HG02763 (cell line): Measurements from ENCODE around the gene RASSF5.
A peak's percentile ranks its signal among the peaks of the same experiment; 100 is the strongest.

Source experiments
- ATAC-seq: cut with Tn5 transposase; IDR thresholded peaks from one replicate; pipeline ENCODE4 v1.9.1; 2021; ENCODE audit warnings: mild to moderate bottlenecking, moderate library complexity; ENCODE audit not compliant: unreplicated experiment

RASSF5 gene

GRCh38 chr1:206496131-206496793, 11.1 kb upstream of the RASSF5 start:
- peak; percentile 46 for ATAC-seq

DNA sequence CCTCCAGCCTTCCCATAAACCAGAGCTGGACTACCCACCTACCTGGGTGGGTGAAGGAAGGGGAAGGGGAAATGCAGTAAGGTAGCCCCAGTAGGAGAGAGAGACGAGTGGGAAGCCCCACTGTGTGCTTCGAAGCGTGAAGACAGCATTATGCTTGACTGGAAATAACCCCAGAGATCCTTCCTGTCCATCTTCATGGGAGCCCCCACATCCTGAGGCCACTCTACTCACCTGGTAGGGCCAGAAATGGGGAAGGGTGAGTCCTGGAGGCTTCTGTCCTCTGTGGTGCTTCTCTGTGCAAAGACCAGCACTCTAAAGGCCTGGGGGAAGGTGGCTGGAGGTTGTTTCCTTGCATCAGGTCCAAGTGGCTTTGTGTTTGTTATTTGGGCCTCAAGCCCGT, 10.0 kb upstream of the RASSF5 start:
- ATAC-seq: no peak

DNA sequence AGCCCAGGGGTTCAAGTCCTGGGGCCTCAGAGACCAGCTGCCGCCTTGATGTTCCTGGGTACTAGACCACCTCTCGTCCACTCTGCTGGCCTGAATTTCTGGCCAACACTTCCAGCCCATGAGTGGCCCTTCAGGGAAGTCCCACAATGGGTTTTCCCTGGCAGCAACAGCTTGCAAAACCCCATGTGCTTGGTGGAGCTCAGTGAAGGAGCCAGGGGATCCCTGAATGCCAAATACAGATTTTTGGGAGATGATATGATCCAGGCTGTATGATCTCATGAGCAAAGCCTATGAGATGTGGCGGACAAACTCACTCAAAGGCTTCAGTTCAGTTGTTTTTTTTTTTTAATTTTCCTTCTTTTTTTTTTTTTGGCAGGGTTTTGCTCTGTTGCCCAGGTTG, 9.6 kb upstream of the RASSF5 start:
- ATAC-seq: no peak

DNA sequence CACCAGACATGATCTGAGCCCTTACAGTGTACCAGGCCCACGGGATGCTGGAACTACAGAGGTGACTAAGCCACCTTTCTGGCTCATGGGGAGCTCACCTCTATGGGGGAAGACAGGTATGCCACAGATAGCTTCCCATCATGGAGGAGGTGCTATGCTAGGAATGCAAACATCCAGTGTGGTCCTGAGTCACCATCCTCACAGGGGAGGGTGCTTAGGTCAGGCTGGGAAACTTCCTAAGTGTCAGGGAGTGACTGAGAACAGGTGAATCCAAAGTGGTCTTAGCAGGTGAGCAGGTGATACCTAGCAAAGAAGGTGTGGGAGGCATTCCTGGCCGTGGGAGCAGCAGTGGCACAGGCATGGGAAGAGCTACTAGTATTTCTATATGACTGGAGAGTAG, 8.6 kb upstream of the RASSF5 start:
- no peak for ATAC-seq

- no peak for ATAC-seq
Measured at GRCh38 chr1:206500046-206500445, 7.3 kb upstream of the RASSF5 start.

- no peak for ATAC-seq
Measured at GRCh38 chr1:206501881-206502280, 5.5 kb upstream of the RASSF5 start.

- no peak for ATAC-seq
Measured at GRCh38 chr1:206502403-206502802, 4.9 kb upstream of the RASSF5 start.

DNA sequence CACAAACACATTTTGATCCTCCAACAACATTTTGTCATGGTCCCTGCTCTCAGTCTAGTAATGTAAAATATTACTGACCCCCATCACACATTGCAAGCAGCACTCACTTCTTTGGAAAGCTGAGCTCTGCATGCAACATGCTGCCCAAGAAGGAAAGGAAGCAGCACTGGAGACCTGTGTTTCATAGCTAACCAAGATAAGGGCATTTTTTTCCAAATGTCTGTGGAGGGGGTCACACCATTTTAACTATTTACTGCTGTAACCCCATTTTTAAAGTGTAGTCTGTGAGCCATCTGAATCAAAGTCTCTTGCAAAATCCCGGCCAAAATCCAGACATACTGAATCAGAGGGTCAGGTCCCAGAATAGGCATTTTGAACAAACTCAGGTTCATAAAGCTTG, 4.5 kb upstream of the RASSF5 start:
- no peak for ATAC-seq

GRCh38 chr1:206503591-206504362, 3.6 kb upstream of the RASSF5 start:
- ATAC-seq: no peak

- ATAC-seq: no peak
Measured at GRCh38 chr1:206504363-206504713, 3.0 kb upstream of the RASSF5 start.

DNA sequence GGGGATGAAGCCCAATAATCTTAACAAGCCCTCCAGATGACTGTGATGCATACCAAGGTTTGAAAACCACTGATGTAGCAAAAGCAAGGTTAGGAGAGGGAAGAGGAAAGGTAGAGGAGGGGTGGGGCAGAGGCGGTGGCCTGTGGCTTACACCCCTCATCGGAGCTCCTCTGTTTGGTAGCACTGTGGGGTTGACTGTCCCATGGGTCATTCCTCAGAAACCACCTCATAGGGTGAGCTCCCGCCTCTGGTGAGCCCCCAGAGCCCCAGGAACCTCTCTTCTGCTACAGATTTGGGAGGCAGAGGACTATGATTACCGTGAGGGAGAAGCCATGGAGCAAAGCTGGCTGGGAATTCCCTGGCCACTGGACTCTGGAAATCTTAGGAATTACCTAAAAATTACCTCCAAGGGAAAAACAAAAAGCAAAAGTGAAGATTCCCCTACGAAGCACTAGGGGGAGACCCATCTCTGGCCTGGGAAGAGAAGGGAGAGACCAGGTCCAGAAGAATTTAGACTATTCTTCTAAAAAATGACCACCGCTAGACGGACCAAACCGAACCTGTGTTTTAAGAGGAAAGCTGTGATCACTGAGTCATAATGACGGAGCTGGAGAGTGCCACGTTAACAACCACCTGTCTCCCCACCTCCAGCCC, 1.5 kb upstream of the RASSF5 start:
- ATAC-seq: no peak

GRCh38 chr1:206506405-206507283, 687 bp upstream of the RASSF5 start:
- ATAC-seq: peak; percentile 10

GRCh38 chr1:206508130-206508889, 979 bp downstream of the RASSF5 start:
- no peak for ATAC-seq

GRCh38 chr1:206508956-206509355, 1.6 kb downstream of the RASSF5 start:
- no peak for ATAC-seq

GRCh38 chr1:206509612-206510257, 2.4 kb downstream of the RASSF5 start:
- no peak for ATAC-seq

DNA sequence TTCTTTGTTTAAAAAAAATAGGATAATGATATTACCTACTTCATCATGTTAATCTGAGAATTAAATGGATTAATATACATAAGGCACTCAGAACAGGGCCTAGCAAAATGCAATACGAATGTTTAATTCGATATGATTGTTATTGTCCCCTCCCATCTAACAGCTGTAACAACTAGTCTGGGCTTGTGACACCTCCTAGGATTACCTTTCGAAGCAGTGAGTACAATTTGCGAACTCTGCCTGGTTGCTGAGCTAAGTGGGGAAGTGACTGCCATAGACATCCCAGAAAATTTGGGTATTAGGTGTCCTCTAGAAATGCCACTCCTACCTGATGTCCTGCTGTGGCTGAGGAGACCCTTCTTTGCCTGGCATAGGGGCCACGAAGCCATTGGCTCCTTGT, 3.0 kb downstream of the RASSF5 start:
- ATAC-seq: no peak

DNA sequence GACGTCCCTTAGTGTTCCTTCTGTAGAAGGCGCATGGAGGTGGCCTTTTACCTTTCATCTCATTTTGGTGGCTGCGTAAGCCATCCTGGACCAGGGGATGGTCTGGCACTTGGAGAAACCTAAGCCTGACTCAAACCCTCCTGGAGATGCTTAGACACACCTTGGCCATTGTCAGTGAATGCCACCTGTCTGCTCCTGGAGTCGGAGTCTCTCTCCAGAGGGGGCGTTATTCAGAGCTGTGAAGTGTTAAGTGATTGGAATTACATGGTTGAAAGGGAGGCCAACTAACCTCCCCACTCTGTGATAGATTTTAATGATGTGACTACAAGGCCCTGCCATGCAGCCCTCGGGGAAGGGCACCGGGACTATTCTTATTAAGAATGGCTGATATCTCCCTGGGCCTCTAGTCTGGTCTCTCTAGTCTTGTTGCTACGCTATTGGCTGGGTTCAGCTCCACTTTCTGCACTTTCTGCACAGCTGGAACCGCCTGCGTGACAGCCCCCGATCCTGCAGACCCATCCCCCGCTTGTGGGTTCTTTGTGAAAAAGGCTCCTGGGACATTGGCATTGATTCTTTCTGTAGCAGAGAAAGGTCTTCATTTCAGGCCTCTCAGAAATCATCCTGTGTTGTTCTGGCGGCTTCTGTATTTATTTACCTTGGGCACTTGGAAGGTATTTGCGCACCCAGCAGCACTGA, 4.2 kb downstream of the RASSF5 start:
- ATAC-seq: no peak

- no peak for ATAC-seq
Measured at GRCh38 chr1:206512058-206512850, 4.9 kb downstream of the RASSF5 start.

- no peak for ATAC-seq
Measured at GRCh38 chr1:206512851-206513180, 5.5 kb downstream of the RASSF5 start.
